Measurements from ENCODE around the gene ZNF420.
"Not testable (repeated sequence)": the region's sequence is repeated elsewhere in the genome, so short reads cannot be mapped to it uniquely, and the experiment has no call there.

The ZNF420 gene

GRCh38 chr19:37077934-37078716 lies at the start of gene ZNF420:
Gene ZNF420, plus strand, starts transcription at chr19:37078433. Its CDS starts 10,686 bp downstream, at chr19:37089119.
- peak; percentile 97 for DNase-seq

- no peak for DNase-seq
Measured at GRCh38 chr19:37045140-37045539, 33.1 kb upstream of the ZNF420 start.

- DNase-seq: no peak
Measured at GRCh38 chr19:37055330-37055729, 22.9 kb upstream of the ZNF420 start.

- no peak for DNase-seq
Measured at GRCh38 chr19:37056776-37057175, 21.5 kb upstream of the ZNF420 start.

- no peak for DNase-seq
Measured at GRCh38 chr19:37059142-37059541, 19.1 kb upstream of the ZNF420 start.

GRCh38 chr19:37064886-37065285 lies 13.3 kb upstream of the ZNF420 start:
- DNase-seq: not testable (repeated sequence)

- DNase-seq: no peak
Measured at GRCh38 chr19:37074111-37074510, 4.1 kb upstream of the ZNF420 start.

- DNase-seq: no peak
Measured at GRCh38 chr19:37074819-37075362, 3.3 kb upstream of the ZNF420 start.

- DNase-seq: not testable (repeated sequence)
Measured at GRCh38 chr19:37076524-37076923, 1.7 kb upstream of the ZNF420 start.

GRCh38 chr19:37077501-37077933 lies 716 bp upstream of the ZNF420 start:
- no peak for DNase-seq

- no peak for DNase-seq
Measured at GRCh38 chr19:37078717-37079032, 442 bp downstream of the ZNF420 start.

GRCh38 chr19:37079238-37079637 lies 1.0 kb downstream of the ZNF420 start:
- DNase-seq: no peak

GRCh38 chr19:37082307-37082706 lies 4.1 kb downstream of the ZNF420 start:
- no peak for DNase-seq

- no peak for DNase-seq
Measured at GRCh38 chr19:37087110-37087509, 8.9 kb downstream of the ZNF420 start.

- DNase-seq: no peak
Measured at GRCh38 chr19:37095859-37096258, 17.6 kb downstream of the ZNF420 start.

- no peak for DNase-seq
Measured at GRCh38 chr19:37098570-37098969, 20.3 kb downstream of the ZNF420 start.

GRCh38 chr19:37104135-37104534 lies 25.9 kb downstream of the ZNF420 start:
- DNase-seq: not testable (repeated sequence)

GRCh38 chr19:37111753-37112152 lies 33.5 kb downstream of the ZNF420 start:
- DNase-seq: not testable (repeated sequence)

- no peak for DNase-seq
Measured at GRCh38 chr19:37114001-37114400, 35.8 kb downstream of the ZNF420 start.

- not testable (repeated sequence) for DNase-seq
Measured at GRCh38 chr19:37122093-37122492, 43.9 kb downstream of the ZNF420 start.

GRCh38 chr19:37127999-37128820 lies 50.0 kb downstream of the ZNF420 start:
- no peak for DNase-seq

- no peak for DNase-seq
Measured at GRCh38 chr19:37128821-37129177, 50.6 kb downstream of the ZNF420 start.

GRCh38 chr19:37136111-37136510 lies 57.9 kb downstream of the ZNF420 start:
- no peak for DNase-seq

- no peak for DNase-seq
Measured at GRCh38 chr19:37148214-37148613, 70.0 kb downstream of the ZNF420 start.
